Prostate gland (tissue), 2 donors: ENCODE measurements around the gene ESPNL.

ENCODE experiments used
- CTCF ChIP-seq, 4 experiments: fragments of 200-600 bp in 2 of 4; fragments of 450-650 bp in 2 of 4; sonication (generic) in 2 of 4; IDR thresholded peaks; 1 replicate in 3 of 4; 2 replicates in 1 of 4; pipeline ENCODE4 v1.5.1; 2016 to 2019; ENCODE audit warnings: antibody characterized with exemption in 4 of 4, mild to moderate bottlenecking in 2 of 4, moderate library complexity in 2 of 4
- POLR2A ChIP-seq: fragments of 450-650 bp; IDR thresholded peaks from one replicate; pipeline ENCODE4 v1.6.1; 2016; ENCODE audit warnings: antibody characterized with exemption, mild to moderate bottlenecking
- POLR2AphosphoS5 ChIP-seq: sonication (generic); formaldehyde crosslinking; IDR thresholded peaks from one replicate; pipeline ENCODE4 v1.6.1; 2017; ENCODE audit warnings: antibody characterized with exemption

GRCh38 chr2:238097201-238097987 lies 2.7 kb upstream of the ESPNL start:
- TF ChIP-seq CTCF (IDR thresholded peaks at IDR 0.05) (no peak), POLR2A (no peak), POLR2AphosphoS5 (no peak)
